Measurements from ENCODE around the gene VPS50.
"Not testable (repeated sequence)": the region's sequence is repeated elsewhere in the genome, so short reads cannot be mapped to it uniquely, and the experiment has no call there.

VPS50 gene

DNA sequence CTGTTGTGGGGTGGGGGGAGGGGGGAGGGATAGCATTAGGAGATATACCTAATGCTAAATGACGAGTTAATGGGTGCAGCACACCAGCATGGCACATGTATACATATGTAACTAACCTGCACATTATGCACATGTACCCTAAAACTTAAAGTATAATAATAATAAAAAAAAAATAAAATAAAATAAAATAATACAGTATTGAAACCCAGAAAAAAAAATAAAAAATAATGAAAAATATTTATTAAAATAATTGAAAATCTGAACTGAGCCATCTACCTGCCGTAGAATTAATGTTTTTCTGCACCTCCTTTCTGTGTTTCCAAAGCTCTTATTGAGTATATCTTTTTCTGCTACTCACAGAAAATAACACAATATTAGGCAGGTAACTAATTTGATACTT lies 94.1 kb downstream of the VPS50 start:
- not testable (repeated sequence) for H3K4me1 ChIP-seq (ENCODE audit: control insufficient read depth in 2 of 2, insufficient read depth in 2 of 2, low read length in 2 of 2); H3K27me3 ChIP-seq (ENCODE audit: control insufficient read depth in 2 of 2, insufficient read depth in 2 of 2, low read length in 2 of 2); H3K36me3 ChIP-seq (ENCODE audit: control insufficient read depth in 2 of 2, insufficient read depth in 2 of 2, low read length in 2 of 2); H3K9ac ChIP-seq (ENCODE audit: low read depth in 1 of 2, low read length in 2 of 2); H3K4me3 ChIP-seq (ENCODE audit: low read length in 2 of 2); H3K9me3 ChIP-seq (ENCODE audit: control insufficient read depth in 2 of 2, low read length in 2 of 2); H3K27ac ChIP-seq (ENCODE audit: low read depth in 2 of 2, low read length in 2 of 2)

DNA sequence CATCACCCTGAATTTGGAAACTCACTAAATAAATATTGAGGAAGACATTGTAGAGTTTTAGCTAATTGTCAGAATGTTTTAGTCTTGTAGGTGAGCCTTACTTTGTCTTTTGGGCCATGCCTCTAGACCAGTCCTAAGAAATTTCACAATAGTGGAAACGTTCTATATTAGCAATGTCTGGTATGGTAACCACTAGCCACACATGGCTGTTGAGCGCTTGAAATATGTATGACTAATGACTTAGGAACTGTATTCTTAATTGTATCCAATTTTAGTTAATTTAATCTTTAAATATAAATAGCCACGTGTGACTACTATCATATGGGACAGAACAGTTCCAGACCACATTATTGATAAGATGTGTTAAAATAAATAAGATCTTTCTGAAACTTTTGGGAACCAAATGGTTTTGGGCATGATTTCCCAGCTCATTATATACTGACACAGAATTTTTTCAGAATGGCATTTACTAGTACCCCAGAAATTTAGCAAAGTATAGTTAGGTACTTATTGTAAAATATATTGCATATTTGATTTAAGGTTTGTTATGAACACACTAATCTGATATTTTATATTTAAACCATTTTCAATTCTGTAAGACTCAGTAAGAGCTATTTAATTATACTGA lies 95.0 kb downstream of the VPS50 start:
- no peak overlapping the region for H3K9ac ChIP-seq (ENCODE audit: low read depth in 1 of 2, low read length in 2 of 2)
- H3K36me3 ChIP-seq (ENCODE audit: control insufficient read depth in 2 of 2, insufficient read depth in 2 of 2, low read length in 2 of 2), result no peaks in the 10 kb centered on the region
- H3K4me3 ChIP-seq (ENCODE audit: low read length in 2 of 2), result no peak overlapping the region
- H3K27ac ChIP-seq (ENCODE audit: low read depth in 2 of 2, low read length in 2 of 2), result no peak overlapping the region
- H3K4me1 ChIP-seq (ENCODE audit: control insufficient read depth in 2 of 2, insufficient read depth in 2 of 2, low read length in 2 of 2), result no peaks in the 10 kb centered on the region
- no peaks in the 10 kb centered on the region for H3K9me3 ChIP-seq (ENCODE audit: control insufficient read depth in 2 of 2, low read length in 2 of 2)
- no peaks in the 10 kb centered on the region for H3K27me3 ChIP-seq (ENCODE audit: control insufficient read depth in 2 of 2, insufficient read depth in 2 of 2, low read length in 2 of 2)

DNA sequence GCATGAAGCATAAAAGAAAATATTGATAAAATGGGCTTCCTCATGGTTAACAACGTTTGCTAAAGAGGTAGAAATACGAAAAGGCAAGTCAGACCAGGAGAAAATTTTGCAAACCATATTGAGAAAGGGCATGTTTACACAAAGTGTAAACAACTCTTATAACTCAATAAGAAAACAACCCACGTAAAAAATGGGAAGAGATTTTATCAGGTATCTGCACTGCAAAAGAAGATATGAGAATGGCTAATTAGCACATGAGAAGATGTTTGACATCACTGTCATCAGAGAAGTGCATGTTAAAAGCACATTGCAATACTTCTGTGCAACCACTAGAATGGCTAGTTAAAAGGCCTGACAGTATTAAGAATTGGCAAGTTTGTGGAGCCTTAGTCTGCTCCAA lies 99.5 kb downstream of the VPS50 start:
- no peaks in the 10 kb centered on the region for H3K9me3 ChIP-seq (ENCODE audit: control insufficient read depth in 2 of 2, low read length in 2 of 2)
- H3K27ac ChIP-seq (ENCODE audit: low read depth in 2 of 2, low read length in 2 of 2), result no peak overlapping the region
- H3K4me1 ChIP-seq (ENCODE audit: control insufficient read depth in 2 of 2, insufficient read depth in 2 of 2, low read length in 2 of 2), result no peaks in the 10 kb centered on the region
- no peaks in the 10 kb centered on the region for H3K27me3 ChIP-seq (ENCODE audit: control insufficient read depth in 2 of 2, insufficient read depth in 2 of 2, low read length in 2 of 2)
- H3K4me3 ChIP-seq (ENCODE audit: low read length in 2 of 2), result no peak overlapping the region
- peaks cover 0 to 6% of the 10 kb centered on the region in 2 donors for H3K36me3 ChIP-seq (ENCODE audit: control insufficient read depth in 2 of 2, insufficient read depth in 2 of 2, low read length in 2 of 2)
- no peak overlapping the region for H3K9ac ChIP-seq (ENCODE audit: low read depth in 1 of 2, low read length in 2 of 2)

DNA sequence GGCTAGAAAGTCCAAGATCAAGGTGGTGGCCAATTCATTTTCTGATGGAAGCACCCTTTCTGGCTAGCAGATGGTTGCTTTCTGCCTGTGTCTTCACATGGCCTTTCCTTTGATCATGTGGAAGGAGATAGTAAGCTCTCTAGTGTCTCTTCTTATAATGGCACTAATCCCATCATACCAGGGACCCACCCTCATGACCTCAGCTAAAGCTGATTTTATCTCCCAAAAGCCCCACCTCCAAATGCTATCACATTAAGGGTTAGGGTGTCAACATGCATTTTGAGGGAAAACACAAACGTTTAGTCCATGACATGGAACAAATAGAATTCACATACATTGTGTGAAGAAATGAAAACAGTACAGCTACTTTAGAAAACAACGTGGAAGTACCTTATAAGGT lies 100.0 kb downstream of the VPS50 start:
- H3K27me3 ChIP-seq (ENCODE audit: control insufficient read depth in 2 of 2, insufficient read depth in 2 of 2, low read length in 2 of 2), result no peaks in the 10 kb centered on the region

DNA sequence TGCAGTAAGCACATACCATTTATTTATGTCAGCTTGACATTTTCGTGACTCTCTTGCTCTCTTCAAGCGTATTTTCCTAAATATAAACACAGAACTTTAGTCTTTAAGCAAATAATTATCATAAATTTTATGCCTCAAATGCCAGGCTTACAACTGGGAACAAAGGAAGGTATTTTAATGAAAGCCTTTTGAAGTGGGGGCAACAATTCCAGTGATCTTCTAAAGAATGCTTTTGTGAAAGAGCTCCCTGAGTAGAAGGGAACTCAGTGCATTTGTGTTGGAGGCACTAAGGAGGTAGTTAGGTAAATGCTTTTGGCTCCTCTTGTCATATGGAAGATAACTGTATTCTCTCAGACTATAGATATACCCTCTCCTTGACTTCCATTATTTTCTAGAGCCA lies 104.9 kb downstream of the VPS50 start:
- no peaks in the 10 kb centered on the region for H3K27me3 ChIP-seq (ENCODE audit: control insufficient read depth in 2 of 2, insufficient read depth in 2 of 2, low read length in 2 of 2)
- H3K36me3 ChIP-seq (ENCODE audit: control insufficient read depth in 2 of 2, insufficient read depth in 2 of 2, low read length in 2 of 2), result peaks cover 7 to 25% of the 10 kb centered on the region in 2 donors
- no peaks in the 10 kb centered on the region for H3K9me3 ChIP-seq (ENCODE audit: control insufficient read depth in 2 of 2, low read length in 2 of 2)
- H3K4me1 ChIP-seq (ENCODE audit: control insufficient read depth in 2 of 2, insufficient read depth in 2 of 2, low read length in 2 of 2), result no peaks in the 10 kb centered on the region
- no peak overlapping the region for H3K4me3 ChIP-seq (ENCODE audit: low read length in 2 of 2)
- no peak overlapping the region for H3K27ac ChIP-seq (ENCODE audit: low read depth in 2 of 2, low read length in 2 of 2)
- no peak overlapping the region for H3K9ac ChIP-seq (ENCODE audit: low read depth in 1 of 2, low read length in 2 of 2)

More for the DNA sequence above, 100.0 kb downstream of the VPS50 start:
- H3K9ac ChIP-seq (ENCODE audit: low read depth in 1 of 2, low read length in 2 of 2), result no peak overlapping the region
- no peaks in the 10 kb centered on the region for H3K9me3 ChIP-seq (ENCODE audit: control insufficient read depth in 2 of 2, low read length in 2 of 2)
- H3K4me1 ChIP-seq (ENCODE audit: control insufficient read depth in 2 of 2, insufficient read depth in 2 of 2, low read length in 2 of 2), result no peaks in the 10 kb centered on the region
- H3K27ac ChIP-seq (ENCODE audit: low read depth in 2 of 2, low read length in 2 of 2), result no peak overlapping the region
- peaks cover 0 to 6% of the 10 kb centered on the region in 2 donors for H3K36me3 ChIP-seq (ENCODE audit: control insufficient read depth in 2 of 2, insufficient read depth in 2 of 2, low read length in 2 of 2)
- no peak overlapping the region for H3K4me3 ChIP-seq (ENCODE audit: low read length in 2 of 2)

DNA sequence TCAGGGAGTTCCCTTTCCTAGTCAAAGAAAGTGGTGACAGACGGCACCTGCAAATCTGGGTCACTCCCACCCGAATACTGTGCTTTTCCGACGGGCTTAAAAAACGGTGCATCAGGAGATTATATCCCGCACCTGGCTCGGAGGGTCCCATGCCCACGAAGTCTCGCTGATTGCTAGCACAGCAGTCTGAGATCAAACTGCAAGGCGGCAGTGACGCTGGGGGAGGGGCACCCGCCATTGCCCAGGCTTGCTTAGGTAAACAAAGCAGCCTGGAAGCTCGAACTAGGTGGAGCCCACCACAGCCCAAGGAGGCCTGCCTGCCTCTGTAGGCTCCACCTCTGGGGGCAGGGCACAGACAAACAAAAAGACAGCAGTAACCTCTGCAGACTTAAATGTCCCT lies 110.0 kb downstream of the VPS50 start:
- not testable (repeated sequence) for H3K27ac ChIP-seq (ENCODE audit: low read depth in 2 of 2, low read length in 2 of 2); H3K4me1 ChIP-seq (ENCODE audit: control insufficient read depth in 2 of 2, insufficient read depth in 2 of 2, low read length in 2 of 2); H3K9me3 ChIP-seq (ENCODE audit: control insufficient read depth in 2 of 2, low read length in 2 of 2); H3K9ac ChIP-seq (ENCODE audit: low read depth in 1 of 2, low read length in 2 of 2); H3K27me3 ChIP-seq (ENCODE audit: control insufficient read depth in 2 of 2, insufficient read depth in 2 of 2, low read length in 2 of 2); H3K4me3 ChIP-seq (ENCODE audit: low read length in 2 of 2)
- peaks cover 7 to 19% of the 10 kb centered on the region in 2 donors for H3K36me3 ChIP-seq (ENCODE audit: control insufficient read depth in 2 of 2, insufficient read depth in 2 of 2, low read length in 2 of 2)

DNA sequence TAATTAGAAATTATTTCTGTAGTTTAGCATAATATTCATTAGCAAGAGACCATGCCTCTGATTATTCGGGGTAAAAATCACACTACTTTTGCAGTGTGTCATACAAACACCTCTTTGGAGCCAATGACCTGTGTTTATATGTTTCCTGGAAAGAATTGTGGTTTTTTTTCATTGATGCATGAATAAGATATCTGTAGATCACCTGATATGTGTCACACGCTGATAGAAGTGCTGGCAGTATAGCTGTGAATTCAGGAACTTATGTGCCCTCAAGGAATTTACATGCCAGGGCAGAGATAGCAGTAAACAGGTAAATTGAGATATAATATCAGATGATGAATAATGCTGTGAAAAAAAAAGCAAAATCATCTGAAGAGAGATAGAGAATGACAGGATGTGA lies 118.2 kb downstream of the VPS50 start:
- Histone ChIP-seq H3K9ac (ENCODE audit: low read depth in 1 of 2, low read length in 2 of 2) (no peak overlapping the region), H3K4me3 (ENCODE audit: low read length in 2 of 2) (no peak overlapping the region), H3K27me3 (ENCODE audit: control insufficient read depth in 2 of 2, insufficient read depth in 2 of 2, low read length in 2 of 2) (no peaks in the 10 kb centered on the region), H3K36me3 (ENCODE audit: control insufficient read depth in 2 of 2, insufficient read depth in 2 of 2, low read length in 2 of 2) (peaks cover 2 to 6% of the 10 kb centered on the region in 2 donors), H3K27ac (ENCODE audit: low read depth in 2 of 2, low read length in 2 of 2) (no peak overlapping the region), H3K4me1 (ENCODE audit: control insufficient read depth in 2 of 2, insufficient read depth in 2 of 2, low read length in 2 of 2) (no peaks in the 10 kb centered on the region), H3K9me3 (ENCODE audit: control insufficient read depth in 2 of 2, low read length in 2 of 2) (no peaks in the 10 kb centered on the region)

DNA sequence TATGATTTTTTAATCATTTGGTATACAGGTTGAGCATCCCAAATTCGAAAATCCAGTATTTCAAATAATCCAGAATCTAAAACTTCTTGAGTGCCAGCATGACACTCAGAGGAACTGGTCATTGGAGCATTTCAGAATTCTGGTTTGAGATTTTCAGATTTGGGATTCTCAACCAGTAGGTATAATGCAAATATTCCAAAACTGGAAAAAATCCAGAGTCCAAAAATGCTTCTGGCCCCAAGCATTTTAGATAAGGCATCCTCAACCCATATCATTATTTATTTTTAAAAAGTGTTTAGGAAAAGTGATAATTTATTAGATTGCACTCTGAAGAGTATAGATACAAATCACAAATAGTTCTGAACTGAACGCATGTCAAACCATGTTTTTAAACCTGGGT lies 120.7 kb downstream of the VPS50 start:
- H3K27me3 ChIP-seq (ENCODE audit: control insufficient read depth in 2 of 2, insufficient read depth in 2 of 2, low read length in 2 of 2), result no peaks in the 10 kb centered on the region
- H3K27ac ChIP-seq (ENCODE audit: low read depth in 2 of 2, low read length in 2 of 2), result no peak overlapping the region
- H3K9me3 ChIP-seq (ENCODE audit: control insufficient read depth in 2 of 2, low read length in 2 of 2), result no peaks in the 10 kb centered on the region
- H3K36me3 ChIP-seq (ENCODE audit: control insufficient read depth in 2 of 2, insufficient read depth in 2 of 2, low read length in 2 of 2), result peaks cover 8 to 9% of the 10 kb centered on the region in 2 donors
- H3K4me3 ChIP-seq (ENCODE audit: low read length in 2 of 2), result no peak overlapping the region
- H3K4me1 ChIP-seq (ENCODE audit: control insufficient read depth in 2 of 2, insufficient read depth in 2 of 2, low read length in 2 of 2), result no peaks in the 10 kb centered on the region
- H3K9ac ChIP-seq (ENCODE audit: low read depth in 1 of 2, low read length in 2 of 2), result no peak overlapping the region

DNA sequence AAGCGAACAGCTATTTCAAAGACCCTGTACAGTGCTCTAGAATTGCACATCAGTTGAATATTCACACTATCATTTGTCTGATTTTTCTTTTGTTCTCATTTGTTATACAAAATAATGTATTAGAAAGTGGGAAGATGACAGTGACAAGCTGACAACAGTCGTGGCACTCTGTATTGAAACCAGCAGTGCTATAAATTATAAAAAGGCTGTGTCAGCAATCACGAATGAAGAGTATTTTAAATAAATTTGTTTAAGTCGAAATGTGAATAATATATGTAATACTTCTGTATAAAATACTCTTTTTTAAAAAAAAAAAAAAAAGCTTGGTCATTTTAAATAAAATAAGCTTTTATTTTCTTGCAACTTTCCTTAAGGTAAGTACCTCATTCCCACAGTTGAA lies 122.6 kb downstream of the VPS50 start:
- Histone ChIP-seq H3K9me3 (ENCODE audit: control insufficient read depth in 2 of 2, low read length in 2 of 2) (no peaks in the 10 kb centered on the region), H3K4me3 (ENCODE audit: low read length in 2 of 2) (no peak overlapping the region), H3K36me3 (ENCODE audit: control insufficient read depth in 2 of 2, insufficient read depth in 2 of 2, low read length in 2 of 2) (peaks cover 11 to 13% of the 10 kb centered on the region in 2 donors), H3K27me3 (ENCODE audit: control insufficient read depth in 2 of 2, insufficient read depth in 2 of 2, low read length in 2 of 2) (no peaks in the 10 kb centered on the region), H3K9ac (ENCODE audit: low read depth in 1 of 2, low read length in 2 of 2) (no peak overlapping the region), H3K4me1 (ENCODE audit: control insufficient read depth in 2 of 2, insufficient read depth in 2 of 2, low read length in 2 of 2) (no peaks in the 10 kb centered on the region), H3K27ac (ENCODE audit: low read depth in 2 of 2, low read length in 2 of 2) (no peak overlapping the region)

DNA sequence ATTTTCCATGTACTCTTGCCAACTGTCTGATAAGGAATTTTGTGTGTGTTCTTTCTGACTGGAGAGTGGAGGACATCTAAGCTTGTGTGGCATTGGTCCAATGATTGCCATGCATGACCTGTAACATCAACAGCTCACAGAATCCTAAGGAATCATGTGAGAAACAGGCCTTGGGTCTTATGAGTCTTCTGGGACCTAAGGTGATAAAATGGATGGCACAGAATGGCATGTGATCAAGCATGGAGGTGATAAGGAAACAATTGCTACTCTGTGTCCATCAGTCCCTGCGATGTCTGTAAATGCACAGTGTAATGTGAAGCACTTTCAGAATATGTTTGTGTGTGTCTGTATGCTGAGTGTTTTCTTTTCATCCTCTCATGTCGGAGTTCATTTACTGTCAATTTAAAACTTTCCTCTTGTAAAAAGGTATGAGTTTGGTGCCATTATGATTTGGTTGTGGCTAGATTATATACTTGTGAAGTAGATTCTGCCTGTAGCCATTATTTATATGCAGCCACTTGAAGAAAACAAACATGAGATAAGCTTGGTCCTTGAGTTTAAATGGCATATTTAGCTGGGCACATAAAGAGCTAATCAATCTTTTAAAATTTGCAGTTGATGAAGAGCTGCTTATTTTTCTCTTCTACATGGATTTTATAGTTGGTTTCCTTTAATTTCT lies 127.5 kb downstream of the VPS50 start:
- peaks cover 11 to 13% of the 10 kb centered on the region in 2 donors for H3K36me3 ChIP-seq (ENCODE audit: control insufficient read depth in 2 of 2, insufficient read depth in 2 of 2, low read length in 2 of 2)
- no peaks in the 10 kb centered on the region for H3K4me1 ChIP-seq (ENCODE audit: control insufficient read depth in 2 of 2, insufficient read depth in 2 of 2, low read length in 2 of 2)
- no peaks in the 10 kb centered on the region for H3K9me3 ChIP-seq (ENCODE audit: control insufficient read depth in 2 of 2, low read length in 2 of 2)
- H3K27me3 ChIP-seq (ENCODE audit: control insufficient read depth in 2 of 2, insufficient read depth in 2 of 2, low read length in 2 of 2), result no peaks in the 10 kb centered on the region
- H3K4me3 ChIP-seq (ENCODE audit: low read length in 2 of 2), result no peak overlapping the region
- no peak overlapping the region for H3K27ac ChIP-seq (ENCODE audit: low read depth in 2 of 2, low read length in 2 of 2)
- no peak overlapping the region for H3K9ac ChIP-seq (ENCODE audit: low read depth in 1 of 2, low read length in 2 of 2)
